ENCODE results near the gene HOMER3. TPM values are rescaled to one million over a fixed set of nuclear protein-coding genes. Genes with fewer than 3 reads are reported as not detected.

Gene HOMER3
- total and polyA plus RNA-seq, 2 experiments from 2014 or later, result 16.7 to 38.4 TPM

Other genes with a start within 250 kb of the HOMER3 start
- gene COMP, start 149.9 kb downstream of the HOMER3 start, total RNA-seq (2014; rRNA removed; shearing (Covaris generic)), result 0.63 TPM in 1 of 2 replicates, not detected in the other
- gene COMP, start 149.9 kb downstream of the HOMER3 start, polyA plus RNA-seq (2016; fragmentation: Nextera tagmentation; extraction: Ambion mirVana), result 0.31 and 0.58 TPM in 2 replicates
- gene UPF1, start 109.3 kb downstream of the HOMER3 start, total RNA-seq (2014; rRNA removed; shearing (Covaris generic)), result 81.9 and 138 TPM in 2 replicates
- gene UPF1, start 109.3 kb downstream of the HOMER3 start, polyA plus RNA-seq (2016; fragmentation: Nextera tagmentation; extraction: Ambion mirVana), result 13.8 and 14.3 TPM in 2 replicates
- 11.1 and 11.7 TPM in 2 replicates for gene CERS1, start 45.1 kb downstream of the HOMER3 start, total RNA-seq (2014; rRNA removed; shearing (Covaris generic))
- gene CERS1, start 45.1 kb downstream of the HOMER3 start, polyA plus RNA-seq (2016; fragmentation: Nextera tagmentation; extraction: Ambion mirVana), result 12.2 and 15.9 TPM in 2 replicates
- gene COPE, start 21.8 kb downstream of the HOMER3 start, total RNA-seq (2014; rRNA removed; shearing (Covaris generic)), result 235 and 263 TPM in 2 replicates
- 263 and 269 TPM in 2 replicates for gene COPE, start 21.8 kb downstream of the HOMER3 start, polyA plus RNA-seq (2016; fragmentation: Nextera tagmentation; extraction: Ambion mirVana)
- gene DDX49, start 21.5 kb downstream of the HOMER3 start, total RNA-seq (2014; rRNA removed; shearing (Covaris generic)), result 49.6 and 75.3 TPM in 2 replicates
- 40.2 and 44.2 TPM in 2 replicates for gene DDX49, start 21.5 kb downstream of the HOMER3 start, polyA plus RNA-seq (2016; fragmentation: Nextera tagmentation; extraction: Ambion mirVana)
- 86.5 and 102 TPM in 2 replicates for gene SUGP2, start 92.3 kb upstream of the HOMER3 start, total RNA-seq (2014; rRNA removed; shearing (Covaris generic))
- 99.3 and 109 TPM in 2 replicates for gene SUGP2, start 92.3 kb upstream of the HOMER3 start, polyA plus RNA-seq (2016; fragmentation: Nextera tagmentation; extraction: Ambion mirVana)
- 95.1 and 112 TPM in 2 replicates for gene ARMC6, start 92.4 kb upstream of the HOMER3 start, total RNA-seq (2014; rRNA removed; shearing (Covaris generic))
- 40.9 and 45.0 TPM in 2 replicates for gene ARMC6, start 92.4 kb upstream of the HOMER3 start, polyA plus RNA-seq (2016; fragmentation: Nextera tagmentation; extraction: Ambion mirVana)
- 5.7 and 7.3 TPM in 2 replicates for gene SLC25A42, start 122.8 kb upstream of the HOMER3 start, total RNA-seq (2014; rRNA removed; shearing (Covaris generic))
- 7.3 and 7.6 TPM in 2 replicates for gene SLC25A42, start 122.8 kb upstream of the HOMER3 start, polyA plus RNA-seq (2016; fragmentation: Nextera tagmentation; extraction: Ambion mirVana)
- gene TMEM161A, start 197.3 kb upstream of the HOMER3 start, total RNA-seq (2014; rRNA removed; shearing (Covaris generic)), result 59.3 and 59.5 TPM in 2 replicates
- gene TMEM161A, start 197.3 kb upstream of the HOMER3 start, polyA plus RNA-seq (2016; fragmentation: Nextera tagmentation; extraction: Ambion mirVana), result 38.0 and 38.9 TPM in 2 replicates
- gene MEF2B, start 229.0 kb upstream of the HOMER3 start, total RNA-seq (2014; rRNA removed; shearing (Covaris generic)), result 3.0 and 8.3 TPM in 2 replicates
- gene MEF2B, start 229.0 kb upstream of the HOMER3 start, polyA plus RNA-seq (2016; fragmentation: Nextera tagmentation; extraction: Ambion mirVana), result 7.4 and 8.1 TPM in 2 replicates

All from GM23338 (cell line).